ENCODE data around the gene CFAP92. TPM values are rescaled to one million over a fixed set of nuclear protein-coding genes. Genes with fewer than 3 reads are reported as not detected.

The CFAP92 gene
- total and polyA plus RNA-seq, 10 donors, result 0.29 to 3.1 (median 1.3) TPM

- 65 to 94% (median 85%) methylated on average over 2 of the region's 2 CpGs for WGBS, 5 donors
- no peaks in the 10 kb centered on the region for H3K36me3 ChIP-seq
- DNase-seq, result no peak
- no peaks in the 10 kb centered on the region for H3K9me3 ChIP-seq
- H3K4me3 ChIP-seq, result no peak overlapping the region
- no peak overlapping the region for H3K27ac ChIP-seq
- intact Hi-C loops (cut with DNase I; ENCODE audit: low total_unique reads), result no loop called here
- H3K27me3 ChIP-seq (replicated peaks in 1 of 7), result peaks cover 0 to 16% (median 0%) of the 10 kb centered on the region in 7 donors
- no peaks in the 10 kb centered on the region for H3K4me1 ChIP-seq
- TF ChIP-seq CTCF (IDR thresholded peaks at IDR 0.05 in 8 of 11, conservative IDR thresholded peaks at IDR 0.05 in 3 of 11) (no peak), POLR2AphosphoS5 (IDR thresholded peaks at IDR 0.05) (no peak)
Measured at GRCh38 chr3:128935922-128936321, 58.0 kb downstream of the CFAP92 start.

- Histone ChIP-seq H3K36me3 (no peaks in the 10 kb centered on the region), H3K4me3 (no peak overlapping the region), H3K4me1 (no peaks in the 10 kb centered on the region), H3K9me3 (peaks cover 0 to 7% (median 0%) of the 10 kb centered on the region in 8 donors), H3K27ac (no peak overlapping the region), H3K27me3 (replicated peaks in 1 of 7) (peaks cover 0 to 16% (median 0%) of the 10 kb centered on the region in 7 donors)
- 74 to 100% (median 96%) methylated on average over 2 of the region's 2 CpGs for WGBS, 5 donors
- DNase-seq, result no peak
- intact Hi-C loops (cut with DNase I; ENCODE audit: low total_unique reads), result no loop called here
- TF ChIP-seq POLR2AphosphoS5 (IDR thresholded peaks at IDR 0.05) (no peak), POLR2A (IDR thresholded peaks at IDR 0.05) (no peak), CTCF (IDR thresholded peaks at IDR 0.05 in 8 of 11, conservative IDR thresholded peaks at IDR 0.05 in 3 of 11) (no peak)
Measured at GRCh38 chr3:128933922-128934253, 60.0 kb downstream of the CFAP92 start.

GRCh38 chr3:128933213-128933921, 60.5 kb downstream of the CFAP92 start:
- Histone ChIP-seq H3K27ac (no peak overlapping the region), H3K36me3 (no peaks in the 10 kb centered on the region), H3K4me3 (no peak overlapping the region), H3K4me1 (no peaks in the 10 kb centered on the region), H3K27me3 (replicated peaks in 1 of 7) (peaks cover 0 to 16% (median 0%) of the 10 kb centered on the region in 7 donors), H3K9me3 (peaks cover 0 to 7% (median 0%) of the 10 kb centered on the region in 8 donors)
- intact Hi-C loops (cut with DNase I; ENCODE audit: low total_unique reads), result no loop called here
- no peak for DNase-seq
- WGBS, 5 donors, result 70 to 83% (median 76%) methylated on average over 8 to 9 of the region's 9 CpGs
- no peak for TF ChIP-seq CTCF (IDR thresholded peaks at IDR 0.05 in 8 of 11, conservative IDR thresholded peaks at IDR 0.05 in 3 of 11)

GRCh38 chr3:128932516-128933212, 61.2 kb downstream of the CFAP92 start:
- TF ChIP-seq CTCF (IDR thresholded peaks at IDR 0.05 in 8 of 11, conservative IDR thresholded peaks at IDR 0.05 in 3 of 11) (no peak), POLR2A (IDR thresholded peaks at IDR 0.05) (no peak), POLR2AphosphoS5 (IDR thresholded peaks at IDR 0.05) (no peak)
- H3K4me1 ChIP-seq, result no peaks in the 10 kb centered on the region
- H3K9me3 ChIP-seq, result peaks cover 0 to 7% (median 0%) of the 10 kb centered on the region in 8 donors
- WGBS, 5 donors, result 79 to 91% (median 86%) methylated on average over 12 of the region's 12 CpGs
- intact Hi-C loops (cut with DNase I; ENCODE audit: low total_unique reads), result no loop called here
- H3K27me3 ChIP-seq (replicated peaks in 1 of 7), result peaks cover 0 to 16% (median 0%) of the 10 kb centered on the region in 7 donors
- no peak overlapping the region for H3K4me3 ChIP-seq
- H3K36me3 ChIP-seq, result no peaks in the 10 kb centered on the region
- no peak for DNase-seq
- no peak overlapping the region for H3K27ac ChIP-seq

Measured in spleen (tissue), 11 donors.